HG02798 (cell line): Measurements from ENCODE around the gene MRPL39.

Source experiments
- ATAC-seq: cut with Tn5 transposase; IDR thresholded peaks from one replicate; pipeline ENCODE4 v1.9.1; 2021; ENCODE audit warnings: mild to moderate bottlenecking; ENCODE audit not compliant: unreplicated experiment, poor library complexity

The MRPL39 gene

GRCh38 chr21:25571726-25572121, 35.6 kb downstream of the MRPL39 start:
- ATAC-seq = no peak

- ATAC-seq = no peak
Measured at GRCh38 chr21:25569711-25570110, 37.6 kb downstream of the MRPL39 start.

GRCh38 chr21:25569084-25569483, 38.2 kb downstream of the MRPL39 start:
- ATAC-seq = no peak

- no peak for ATAC-seq
Measured at GRCh38 chr21:25568246-25568645, 39.0 kb downstream of the MRPL39 start.

GRCh38 chr21:25567472-25567871, 39.8 kb downstream of the MRPL39 start:
- no peak for ATAC-seq

GRCh38 chr21:25566645-25567044, 40.6 kb downstream of the MRPL39 start:
- ATAC-seq = no peak

GRCh38 chr21:25565272-25566211, 41.7 kb downstream of the MRPL39 start:
- ATAC-seq = no peak

GRCh38 chr21:25564349-25564948, 42.8 kb downstream of the MRPL39 start:
- no peak for ATAC-seq

- ATAC-seq = peak; percentile 26
Measured at GRCh38 chr21:25563361-25564116, 43.7 kb downstream of the MRPL39 start.

GRCh38 chr21:25562660-25563059, 44.6 kb downstream of the MRPL39 start:
- ATAC-seq = no peak

- peak; percentile 44 for ATAC-seq
Measured at GRCh38 chr21:25561668-25562641, 45.3 kb downstream of the MRPL39 start.

- ATAC-seq = no peak
Measured at GRCh38 chr21:25560891-25561290, 46.4 kb downstream of the MRPL39 start.

- no peak for ATAC-seq
Measured at GRCh38 chr21:25560271-25560685, 47.0 kb downstream of the MRPL39 start.

GRCh38 chr21:25559746-25560145, 47.5 kb downstream of the MRPL39 start:
- ATAC-seq = no peak

- no peak for ATAC-seq
Measured at GRCh38 chr21:25558123-25558522, 49.2 kb downstream of the MRPL39 start.

GRCh38 chr21:25557180-25557579, 50.1 kb downstream of the MRPL39 start:
- no peak for ATAC-seq

GRCh38 chr21:25556091-25556490, 51.2 kb downstream of the MRPL39 start:
- no peak for ATAC-seq

GRCh38 chr21:25555492-25555891, 51.8 kb downstream of the MRPL39 start:
- ATAC-seq = no peak

- ATAC-seq = no peak
Measured at GRCh38 chr21:25552856-25553255, 54.4 kb downstream of the MRPL39 start.

GRCh38 chr21:25551569-25551968, 55.7 kb downstream of the MRPL39 start:
- ATAC-seq = no peak
